ENCODE measurements around the gene MACROD2.

DNA sequence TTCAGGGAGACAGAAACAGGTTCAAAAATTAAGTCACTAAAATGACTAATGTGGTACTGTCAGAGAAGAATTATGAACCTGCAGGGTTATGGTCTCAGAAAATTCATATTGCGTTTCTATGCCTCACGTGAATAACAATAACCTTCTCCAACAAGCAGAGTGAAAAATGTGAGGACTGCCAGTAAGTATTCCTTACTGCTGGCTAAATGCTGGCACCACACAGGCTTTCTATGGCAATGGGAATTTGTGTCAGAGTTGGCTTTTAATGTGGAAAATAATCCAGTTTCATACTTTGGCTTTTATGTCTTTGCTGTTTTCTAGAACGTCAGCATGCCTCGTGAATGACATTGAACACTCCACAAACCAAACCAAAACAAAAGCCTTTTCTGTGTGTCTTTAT is 1922.0 kb downstream of the MACROD2 start:
- TF ChIP-seq, protein P1, sequence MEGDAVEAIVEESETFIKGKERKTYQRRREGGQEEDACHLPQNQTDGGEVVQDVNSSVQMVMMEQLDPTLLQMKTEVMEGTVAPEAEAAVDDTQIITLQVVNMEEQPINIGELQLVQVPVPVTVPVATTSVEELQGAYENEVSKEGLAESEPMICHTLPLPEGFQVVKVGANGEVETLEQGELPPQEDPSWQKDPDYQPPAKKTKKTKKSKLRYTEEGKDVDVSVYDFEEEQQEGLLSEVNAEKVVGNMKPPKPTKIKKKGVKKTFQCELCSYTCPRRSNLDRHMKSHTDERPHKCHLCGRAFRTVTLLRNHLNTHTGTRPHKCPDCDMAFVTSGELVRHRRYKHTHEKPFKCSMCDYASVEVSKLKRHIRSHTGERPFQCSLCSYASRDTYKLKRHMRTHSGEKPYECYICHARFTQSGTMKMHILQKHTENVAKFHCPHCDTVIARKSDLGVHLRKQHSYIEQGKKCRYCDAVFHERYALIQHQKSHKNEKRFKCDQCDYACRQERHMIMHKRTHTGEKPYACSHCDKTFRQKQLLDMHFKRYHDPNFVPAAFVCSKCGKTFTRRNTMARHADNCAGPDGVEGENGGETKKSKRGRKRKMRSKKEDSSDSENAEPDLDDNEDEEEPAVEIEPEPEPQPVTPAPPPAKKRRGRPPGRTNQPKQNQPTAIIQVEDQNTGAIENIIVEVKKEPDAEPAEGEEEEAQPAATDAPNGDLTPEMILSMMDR (IDR thresholded peaks at IDR 0.05): no peak
- no peak for TF ChIP-seq ZFX (IDR thresholded peaks at IDR 0.05; ENCODE audit: borderline replicate concordance)
